OCI-LY3 (cell line): Measurements from ENCODE around the gene GNL1.

ENCODE experiments used
- H2AFZ ChIP-seq: fragments of 200-600, 300-600 bp; shearing (Covaris generic); 2 replicates; pipeline ENCODE4 v1.6.0; 2014; ENCODE audit warnings: antibody characterized with exemption, low read depth, low read length
- H3K27ac ChIP-seq: fragments of 200-600, 300-600 bp; sonication (generic); 2 replicates; pipeline ENCODE4 v1.5.1; 2014; ENCODE audit warnings: mild to moderate bottlenecking, low read length, moderate library complexity, mixed read lengths
- H3K27me3 ChIP-seq: fragments of 200-600, 300-600 bp; sonication (generic); 2 replicates; pipeline ENCODE4 v1.6.1; 2014; ENCODE audit warnings: low read depth, low read length, mixed read lengths
- H3K36me3 ChIP-seq: fragments of 200-600, 300-600 bp; sonication (generic); replicated peaks from 2 replicates; pipeline ENCODE3; 2014; ENCODE audit warnings: low read depth, low read length, mixed read lengths
- H3K4me1 ChIP-seq: fragments of 300-600, 200-600 bp; sonication (generic); 2 replicates; pipeline ENCODE4 v1.6.1; 2014; ENCODE audit warnings: low read length, mixed read lengths
- H3K4me2 ChIP-seq: fragments of 200-600, 300-600 bp; sonication (generic); 2 replicates; pipeline ENCODE4 v1.6.1; 2014; ENCODE audit warnings: low read length, mixed read lengths
- H3K4me3 ChIP-seq: fragments of 300-600, 200-600 bp; sonication (generic); 2 replicates; pipeline ENCODE4 v1.5.1; 2014; ENCODE audit warnings: antibody characterized with exemption, mild to moderate bottlenecking, low read length, moderate library complexity
- H3K79me2 ChIP-seq: fragments of 300-600, 200-600 bp; shearing (Covaris generic); 2 replicates; pipeline ENCODE4 v1.6.1; 2014; ENCODE audit warnings: mild to moderate bottlenecking, low read length, mixed read lengths
- H3K9ac ChIP-seq: fragments of 300-600, 200-600 bp; shearing (Covaris generic); 2 replicates; pipeline ENCODE4 v1.6.0; 2014; ENCODE audit warnings: mild to moderate bottlenecking, low read length, moderate library complexity
- H3K9me3 ChIP-seq: fragments of 200-600, 300-600 bp; shearing (Covaris generic); 2 replicates; pipeline ENCODE4 v1.6.1; 2014; ENCODE audit warnings: low read length, mixed read lengths; ENCODE audit not compliant: insufficient read depth
- H4K20me1 ChIP-seq: fragments of 200-600, 300-600 bp; sonication (generic); 2 replicates; pipeline ENCODE4 v1.6.1; 2016; ENCODE audit warnings: low read length, mixed read lengths; ENCODE audit not compliant: insufficient read depth
- CTCF ChIP-seq: fragments of 200-600, 300-600 bp; sonication (generic); IDR thresholded peaks from 2 replicates; pipeline ENCODE4 v1.5.1; 2014; ENCODE audit warnings: antibody characterized with exemption, low read length, low read depth
- EZH2phosphoT487 ChIP-seq: fragments of 200-600 bp; shearing (Covaris generic); IDR thresholded peaks from 2 replicates; pipeline ENCODE4 v1.6.1; 2018; ENCODE audit warnings: antibody characterized with exemption, mixed run types, low read depth

The GNL1 gene

DNA sequence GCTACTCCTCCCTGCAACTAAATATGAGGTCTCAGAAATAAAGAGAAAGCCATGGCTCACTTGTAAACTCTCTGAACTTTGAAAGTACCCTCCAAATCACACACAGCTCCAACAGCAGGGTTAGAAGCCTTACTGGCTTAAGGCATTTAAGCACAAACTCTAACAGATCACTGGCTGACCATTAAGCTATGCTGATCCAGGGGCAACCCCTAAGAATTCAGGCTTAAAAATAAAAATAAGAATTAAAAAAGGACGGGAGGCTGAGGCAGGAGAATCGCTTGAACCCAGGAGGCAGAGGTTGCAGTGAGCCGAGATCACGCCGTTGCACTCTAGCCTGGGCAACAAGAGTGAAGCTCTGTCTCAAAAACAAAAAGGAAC lies 45.1 kb downstream of the GNL1 start:
- no peak overlapping the region for H3K4me2 ChIP-seq
- H3K9me3 ChIP-seq = no peaks in the 10 kb centered on the region
- H3K9ac ChIP-seq = no peak overlapping the region
- TF ChIP-seq CTCF = no peak
- no peak for TF ChIP-seq EZH2phosphoT487
- H2AFZ ChIP-seq = no peak overlapping the region
- H3K27me3 ChIP-seq = peaks cover 2% of the 10 kb centered on the region; the same call in 1 of the 2 replicates
- H3K36me3 ChIP-seq = no peaks in the 10 kb centered on the region
- no peaks in the 10 kb centered on the region for H4K20me1 ChIP-seq
- no peak overlapping the region for H3K27ac ChIP-seq
- peaks cover 22% of the 10 kb centered on the region for H3K4me1 ChIP-seq
- H3K79me2 ChIP-seq = no peaks in the 10 kb centered on the region
- H3K4me3 ChIP-seq = no peak overlapping the region

DNA sequence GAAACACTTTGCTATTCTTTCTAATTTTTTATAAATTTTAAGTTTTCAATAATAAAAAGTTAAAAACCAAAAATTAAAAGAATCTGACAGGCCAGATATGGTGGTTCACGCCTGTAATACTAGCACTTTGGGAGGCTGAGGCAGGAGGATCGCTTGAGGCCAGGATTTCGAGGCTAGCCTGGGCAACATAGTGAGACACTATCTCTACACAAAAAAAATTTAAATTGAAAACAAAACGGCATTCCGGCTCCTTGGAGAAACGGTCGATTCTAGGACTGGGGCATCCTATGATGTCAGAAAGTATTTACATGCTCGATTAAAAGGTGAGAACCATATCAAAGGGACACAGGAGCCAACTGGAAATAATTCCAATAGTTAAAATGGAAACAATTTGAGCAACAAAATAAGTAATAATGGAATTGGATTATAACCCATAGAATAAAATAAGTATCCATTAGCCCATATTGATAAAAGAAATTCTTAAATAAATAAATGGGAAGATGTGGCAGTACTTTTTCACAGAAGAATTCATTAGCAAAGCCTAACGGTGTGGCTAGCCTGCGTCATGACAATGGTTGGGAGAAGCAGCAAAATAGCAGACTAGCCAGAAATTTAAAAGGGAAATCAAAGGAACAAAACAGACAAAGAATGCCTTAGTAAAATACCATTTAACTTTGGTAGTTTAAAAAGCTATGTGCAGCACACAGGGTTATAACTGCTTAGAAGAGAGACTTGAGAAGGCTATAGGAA lies 45.7 kb downstream of the GNL1 start:
- Histone ChIP-seq H2AFZ (no peak overlapping the region), H3K27ac (no peak overlapping the region), H3K79me2 (no peaks in the 10 kb centered on the region), H4K20me1 (no peaks in the 10 kb centered on the region), H3K4me3 (no peak overlapping the region), H3K9ac (no peak overlapping the region), H3K27me3 (peaks cover 2% of the 10 kb centered on the region; the same call in 1 of the 2 replicates), H3K4me2 (no peak overlapping the region), H3K4me1 (peaks cover 22% of the 10 kb centered on the region), H3K36me3 (no peaks in the 10 kb centered on the region), H3K9me3 (no peaks in the 10 kb centered on the region)
- no peak for TF ChIP-seq EZH2phosphoT487
- TF ChIP-seq CTCF = no peak

GRCh38 chr6:30508890-30509736 lies 47.2 kb downstream of the GNL1 start:
- no peak overlapping the region for H2AFZ ChIP-seq
- H3K27ac ChIP-seq = peak overlapping the region; percentile 72
- no peaks in the 10 kb centered on the region for H3K36me3 ChIP-seq
- no peaks in the 10 kb centered on the region for H3K79me2 ChIP-seq
- H3K9ac ChIP-seq = no peak overlapping the region; the same call in 1 of the 2 replicates
- H3K27me3 ChIP-seq = peaks cover 2% of the 10 kb centered on the region; the same call in 1 of the 2 replicates
- H3K9me3 ChIP-seq = no peaks in the 10 kb centered on the region
- peak overlapping the region; percentile 69 for H3K4me2 ChIP-seq
- peak overlapping the region; percentile 33 for H3K4me3 ChIP-seq
- TF ChIP-seq EZH2phosphoT487 (no peak), CTCF (no peak)
- peaks cover 22% of the 10 kb centered on the region for H3K4me1 ChIP-seq
- H4K20me1 ChIP-seq = no peaks in the 10 kb centered on the region
